HG02885 (cell line): Measurements from ENCODE around the gene CTPS1.

Source experiments
- ATAC-seq: cut with Tn5 transposase; IDR thresholded peaks from one replicate; pipeline ENCODE4 v1.9.1; 2021; ENCODE audit warnings: mild to moderate bottlenecking; ENCODE audit not compliant: unreplicated experiment, poor library complexity

The CTPS1 gene

DNA sequence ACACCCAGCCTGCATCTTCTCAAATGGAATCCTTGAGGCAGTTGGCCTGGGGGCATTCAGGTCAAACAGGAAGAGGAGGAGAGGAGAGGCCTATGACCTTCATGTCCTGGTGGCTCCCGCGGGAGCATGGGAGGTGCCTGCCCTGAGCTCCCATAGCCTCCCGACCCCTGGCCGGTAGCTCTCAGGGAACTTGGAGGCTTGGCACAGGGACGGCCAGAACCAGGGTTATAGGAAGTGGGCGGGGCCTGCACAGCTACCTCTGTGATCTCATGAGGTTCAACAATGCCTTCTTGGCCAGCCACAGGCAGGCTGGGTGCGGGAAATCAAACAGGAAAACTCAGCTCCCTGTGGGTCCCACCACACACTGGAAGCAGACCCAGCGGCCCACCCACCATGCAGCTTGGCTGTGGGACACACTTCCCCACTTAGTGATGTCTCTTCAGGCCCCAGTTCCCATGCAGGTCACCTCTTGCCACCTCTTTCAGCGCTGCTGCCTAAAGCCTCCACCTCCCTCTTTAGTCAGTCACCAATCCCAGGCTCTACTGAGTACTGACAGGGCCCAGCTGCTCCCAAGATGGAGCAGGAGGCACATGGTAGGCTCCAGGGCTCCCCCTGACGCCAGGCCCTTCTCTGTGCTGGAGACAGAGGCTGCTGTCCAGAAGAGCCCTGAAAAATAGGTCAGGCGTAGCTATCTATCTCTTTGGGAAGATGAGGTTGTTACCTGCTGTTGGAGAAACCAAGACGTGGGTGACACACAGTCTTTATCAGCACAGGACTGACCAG, 42.2 kb downstream of the CTPS1 start, which contains the start of gene SLFNL1:
TSS of gene SLFNL1 (minus strand) at position 200 of the 783 bp plus-strand sequence. CDS start 1,065 bp downstream, outside the sequence.
- ATAC-seq: no peak

DNA sequence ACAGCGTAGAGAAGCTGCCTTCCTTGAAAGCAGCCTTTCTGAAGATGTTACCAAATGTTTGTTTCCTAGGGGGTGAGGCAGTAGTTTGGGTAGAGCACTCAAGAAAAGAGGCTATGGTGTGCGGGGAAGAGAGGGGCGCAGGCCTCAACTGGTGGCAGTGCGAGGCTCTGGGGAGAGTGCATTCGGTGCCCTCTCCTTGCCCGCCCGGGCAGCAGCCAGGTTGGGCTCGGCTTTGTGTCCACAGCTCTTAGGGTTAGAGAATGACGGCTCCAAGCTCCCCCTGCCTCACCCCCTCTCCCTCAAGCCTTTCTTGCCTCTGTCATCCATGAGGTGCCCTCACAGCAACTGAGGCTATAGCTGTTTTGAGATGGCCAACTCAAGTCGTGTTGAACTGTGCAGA, 42.9 kb downstream of the CTPS1 start:
- no peak for ATAC-seq

DNA sequence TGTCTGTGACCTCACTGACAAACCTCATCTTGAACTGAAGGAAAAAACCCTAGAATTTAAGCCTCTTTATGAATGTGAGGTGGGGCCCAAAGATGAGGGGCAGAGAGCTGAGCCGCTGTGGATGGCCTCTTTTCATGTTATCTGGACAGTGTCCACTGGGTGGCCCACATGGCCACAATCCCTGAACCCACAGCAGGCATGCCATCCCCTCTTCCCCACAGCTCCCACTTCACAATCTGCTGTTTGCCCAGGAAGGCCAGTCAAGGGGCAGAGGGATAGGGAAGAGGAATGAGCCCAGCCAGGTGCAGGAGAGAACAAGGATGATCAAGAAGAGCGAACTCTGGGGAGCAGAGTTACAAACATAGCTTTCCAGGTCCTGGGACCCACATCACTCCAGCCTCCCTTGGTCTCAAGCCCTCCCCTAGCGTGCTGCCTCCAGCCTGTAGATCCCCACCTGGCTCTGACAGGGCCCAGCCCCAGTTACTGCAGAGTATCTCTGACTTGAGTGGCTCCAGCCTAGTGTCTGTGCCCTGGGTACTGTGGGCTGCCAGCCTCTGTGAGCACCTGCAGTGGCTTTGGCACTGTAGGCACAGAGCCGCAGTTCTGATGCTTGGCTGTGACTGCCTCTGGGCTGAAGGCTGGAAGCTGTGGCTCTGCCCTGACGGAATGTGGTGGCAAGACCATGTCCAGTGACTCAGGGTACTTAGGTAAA, 43.9 kb downstream of the CTPS1 start:
- no peak for ATAC-seq

DNA sequence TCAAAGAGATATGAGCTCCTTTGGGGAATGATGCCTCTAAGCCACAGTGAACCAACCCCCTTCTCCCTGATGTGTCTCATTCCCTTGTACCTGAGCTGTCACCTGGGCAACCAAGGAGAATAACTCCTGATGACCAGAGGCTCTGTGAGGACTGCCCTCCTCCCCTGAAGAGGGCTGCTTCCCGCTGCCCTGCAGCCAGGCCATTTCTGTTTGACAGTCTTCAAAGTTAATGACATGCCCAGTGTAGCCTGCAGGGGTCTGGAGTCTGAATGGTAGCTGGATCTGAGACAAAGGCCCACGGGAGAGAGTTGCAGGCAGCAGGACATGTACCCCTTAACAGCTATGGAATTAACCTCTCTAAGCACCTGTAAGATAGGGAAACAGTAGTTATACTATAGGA, 45.5 kb downstream of the CTPS1 start:
- ATAC-seq: no peak

DNA sequence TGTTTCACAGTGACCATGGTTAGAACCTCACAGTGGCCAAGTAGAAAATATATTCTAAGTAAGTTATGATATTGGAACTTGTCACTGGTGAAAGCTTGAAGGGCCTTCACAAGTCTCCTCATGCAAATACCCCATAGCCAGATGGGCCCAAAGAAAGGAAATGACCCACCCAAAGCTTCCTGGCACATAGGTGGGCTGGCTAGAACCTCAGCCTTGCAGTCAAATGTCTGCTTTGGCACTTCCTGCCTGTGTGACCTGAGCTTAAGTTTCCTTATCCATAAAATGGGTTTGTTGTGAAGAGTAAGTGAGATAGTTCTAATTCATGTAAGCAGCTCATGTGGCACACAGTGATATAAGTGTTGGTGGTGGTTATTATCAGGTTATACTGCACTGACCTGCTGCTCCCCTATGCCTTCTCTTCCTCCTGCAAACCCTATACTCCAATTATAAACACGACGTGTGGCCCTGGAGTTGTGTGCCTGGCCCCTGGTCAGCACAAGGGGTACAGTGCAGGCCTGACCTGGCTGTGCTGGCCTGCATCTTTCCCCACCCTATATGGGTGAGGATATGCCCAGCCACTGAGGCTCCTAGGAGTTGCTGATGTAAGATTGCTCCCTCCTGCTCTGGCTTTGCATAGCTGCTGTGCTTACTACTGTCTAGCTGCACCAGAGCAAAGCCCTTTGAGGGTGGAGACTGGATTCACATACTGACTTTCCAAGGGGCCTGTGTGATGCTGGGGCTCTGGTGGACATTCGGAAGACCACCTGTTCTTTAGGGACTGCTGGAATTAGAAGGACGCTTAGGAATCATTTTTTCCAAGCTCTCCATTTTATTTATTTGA, 46.7 kb downstream of the CTPS1 start:
- no peak for ATAC-seq

DNA sequence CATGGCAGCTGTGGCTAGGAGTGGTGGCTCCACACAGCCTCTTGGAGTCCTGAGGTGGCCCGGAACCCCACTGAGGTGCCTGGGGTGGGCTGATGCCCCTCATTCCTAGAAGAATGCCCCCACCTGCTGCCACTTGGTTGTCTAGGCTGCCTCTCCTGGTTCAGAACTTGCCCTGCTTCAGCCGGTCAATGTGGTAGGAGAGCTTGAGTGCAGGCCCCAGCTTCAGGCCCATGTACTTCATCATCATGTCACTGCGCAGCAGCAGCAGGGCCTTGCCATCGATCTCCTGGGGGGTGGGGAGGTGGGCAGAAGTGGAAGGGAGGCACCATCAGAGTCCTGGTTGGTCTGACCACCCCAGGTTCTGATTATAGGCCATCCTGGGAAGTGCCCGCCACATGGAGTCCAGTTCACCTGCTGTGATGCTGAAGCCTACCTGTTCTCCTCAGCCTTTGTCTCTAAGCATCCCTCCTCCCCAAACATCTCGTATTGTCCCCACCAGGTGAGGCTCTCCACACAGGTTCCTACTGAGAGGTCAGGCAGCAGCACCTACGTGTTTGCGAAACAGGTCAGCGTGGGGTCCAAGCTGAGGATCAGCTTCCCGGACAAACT, 48.6 kb downstream of the CTPS1 start:
- ATAC-seq: no peak

DNA sequence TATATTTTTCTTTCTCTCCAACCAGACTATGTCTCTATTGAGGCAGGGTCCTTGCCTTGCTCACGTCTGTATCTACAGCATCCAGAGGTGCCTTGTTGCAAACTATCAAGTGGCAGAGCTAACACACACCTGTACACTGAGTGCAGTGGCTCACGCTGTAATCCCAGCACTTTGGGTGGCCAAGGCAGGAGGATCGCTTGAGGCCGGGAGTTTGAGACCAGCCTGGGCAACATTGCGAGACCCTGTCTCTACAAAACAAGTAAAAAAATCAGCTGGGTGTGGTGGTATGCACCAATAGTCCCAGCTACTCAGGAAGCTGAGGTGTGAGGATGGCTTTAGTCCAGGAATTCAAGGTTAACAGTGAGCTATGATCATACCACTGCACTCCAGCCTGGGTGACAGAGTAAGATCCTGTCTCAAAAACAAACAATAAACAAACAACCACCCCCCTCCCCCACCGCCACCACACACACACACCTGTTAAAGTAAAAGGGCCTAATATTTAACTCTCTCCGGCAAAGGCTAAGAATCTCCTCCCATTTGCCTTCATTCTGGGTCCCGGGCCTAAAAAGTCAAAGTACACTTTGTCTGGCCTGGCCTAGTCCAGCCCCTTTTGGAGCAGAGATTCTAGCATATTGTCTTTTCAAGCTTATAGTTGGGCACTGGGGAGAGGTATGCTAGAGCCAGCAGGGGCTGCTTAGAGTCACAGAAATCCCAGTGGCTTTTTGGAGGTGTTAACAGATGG, 51.5 kb downstream of the CTPS1 start:
- ATAC-seq: no peak

DNA sequence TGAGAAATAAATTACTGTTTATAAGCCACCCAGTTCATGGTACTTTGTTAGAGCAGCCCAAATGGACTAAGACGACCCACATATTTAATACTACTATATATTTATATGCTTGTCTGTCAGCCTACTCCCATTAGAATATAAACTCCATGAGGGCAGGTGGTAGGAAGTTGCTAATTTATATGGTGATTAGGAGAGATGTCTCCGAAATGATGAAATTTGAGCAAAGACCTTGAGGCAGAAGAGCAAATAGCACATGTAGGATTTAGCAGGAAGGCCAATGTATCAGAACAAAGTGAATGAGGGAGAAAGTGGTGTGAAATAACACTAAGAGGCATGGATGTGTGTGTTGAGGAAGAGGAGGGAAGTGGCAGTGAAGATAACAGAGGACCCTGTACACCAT, 52.7 kb downstream of the CTPS1 start:
- ATAC-seq: no peak

DNA sequence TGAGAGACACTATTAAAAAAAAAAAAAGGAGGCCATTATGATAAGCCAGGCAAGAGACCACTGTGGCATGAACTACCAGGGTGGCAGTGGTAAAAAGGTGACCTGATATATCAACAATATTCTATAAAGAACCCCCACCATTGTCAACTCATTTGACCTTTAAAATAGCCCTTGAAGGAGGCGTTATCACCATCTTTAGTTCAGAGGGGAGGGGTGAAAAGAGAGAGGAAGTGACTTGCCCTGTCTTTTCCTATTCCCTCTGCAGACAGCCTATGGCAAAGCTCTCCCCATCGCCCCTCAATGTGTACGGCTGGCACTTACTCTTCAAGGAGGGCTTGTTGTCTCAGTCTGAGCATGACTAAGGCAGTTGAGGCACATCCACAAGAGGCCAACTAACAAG, 53.8 kb downstream of the CTPS1 start:
- ATAC-seq: no peak

DNA sequence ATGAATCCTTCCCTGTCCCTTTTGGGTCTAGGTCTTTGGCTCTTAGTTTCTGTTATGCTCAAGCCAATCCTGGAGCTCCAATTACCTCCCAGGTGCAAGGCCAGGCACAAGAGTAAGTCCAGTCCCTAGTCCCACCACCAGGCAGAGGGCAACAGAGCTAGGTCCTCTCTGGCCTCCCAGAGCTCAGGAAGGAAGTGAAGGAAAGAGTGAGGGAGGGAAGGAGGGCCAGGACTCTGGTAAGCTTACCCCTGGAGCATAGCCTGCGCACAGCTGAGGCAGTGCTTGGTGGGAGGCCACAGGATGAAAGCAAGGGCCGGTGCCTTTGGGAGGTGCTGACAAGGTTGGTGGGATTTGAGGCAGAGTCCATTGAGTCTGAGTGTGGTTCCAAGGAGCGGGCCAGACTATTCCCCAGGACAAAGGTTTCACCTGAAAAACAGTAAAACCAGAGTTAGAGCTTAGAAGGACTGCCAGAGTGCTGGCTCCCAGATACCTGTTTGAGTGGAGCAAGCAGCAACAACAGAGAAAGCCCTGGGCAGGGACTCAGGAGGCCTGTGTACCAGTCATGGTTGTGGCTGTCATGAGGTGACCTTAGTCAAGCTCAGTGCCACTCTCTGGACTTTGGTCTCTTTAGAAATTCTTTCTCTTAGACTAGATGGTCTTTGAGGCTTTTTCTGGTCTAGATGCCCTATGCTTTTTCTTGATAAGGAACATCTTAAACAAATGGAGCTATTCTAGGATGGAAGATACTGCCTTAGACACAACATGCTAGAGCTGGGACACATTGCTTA, 57.8 kb downstream of the CTPS1 start:
- ATAC-seq: no peak

DNA sequence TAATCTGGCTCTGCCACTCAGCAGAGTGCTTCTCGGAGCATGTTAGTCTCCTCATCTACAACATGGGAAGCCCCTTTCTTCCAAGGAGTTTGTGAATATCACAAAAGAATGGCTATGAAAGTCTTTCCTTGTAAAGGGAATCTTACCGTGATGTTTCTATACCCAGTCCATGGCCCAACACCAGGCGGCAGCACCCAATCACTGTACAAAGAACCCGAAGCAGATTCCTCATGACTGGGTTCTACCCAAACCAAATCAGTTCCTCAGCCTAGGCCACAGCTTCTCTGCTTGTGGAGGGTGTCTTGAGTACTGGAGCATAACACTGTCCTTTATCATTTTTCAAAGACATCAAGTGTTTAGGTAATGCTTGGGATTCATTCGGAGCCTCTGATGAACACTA, 58.6 kb downstream of the CTPS1 start:
- ATAC-seq: no peak

DNA sequence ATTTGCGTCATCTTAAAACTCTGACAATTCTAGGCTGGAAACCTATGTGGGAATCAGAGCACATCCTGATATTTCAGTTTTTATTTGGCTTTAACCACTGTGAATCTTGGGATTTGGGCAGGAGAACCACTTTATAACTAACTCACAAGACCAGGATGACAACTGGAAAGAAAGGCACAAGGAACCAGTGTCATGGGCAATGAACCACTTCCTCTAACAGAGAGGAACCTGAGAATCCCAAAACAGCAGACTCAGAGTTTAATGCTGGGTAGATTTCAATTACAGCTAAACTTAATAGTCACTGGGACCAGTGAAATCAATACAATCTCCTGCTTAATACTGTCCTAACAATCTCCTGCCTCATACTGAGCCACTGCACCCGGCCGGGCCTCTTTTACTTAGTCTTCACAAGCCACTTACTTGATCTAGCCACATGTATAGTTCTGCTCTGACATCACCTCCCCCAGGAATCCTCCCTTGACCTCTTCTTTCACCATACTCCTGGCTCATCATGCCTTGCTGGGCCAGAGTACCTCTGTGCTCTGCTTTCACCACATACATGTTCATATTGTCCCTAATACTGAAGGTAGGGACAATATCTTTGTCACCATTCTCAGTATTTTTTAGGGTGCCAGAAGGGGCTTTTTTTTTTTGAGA, 62.2 kb downstream of the CTPS1 start:
- no peak for ATAC-seq

DNA sequence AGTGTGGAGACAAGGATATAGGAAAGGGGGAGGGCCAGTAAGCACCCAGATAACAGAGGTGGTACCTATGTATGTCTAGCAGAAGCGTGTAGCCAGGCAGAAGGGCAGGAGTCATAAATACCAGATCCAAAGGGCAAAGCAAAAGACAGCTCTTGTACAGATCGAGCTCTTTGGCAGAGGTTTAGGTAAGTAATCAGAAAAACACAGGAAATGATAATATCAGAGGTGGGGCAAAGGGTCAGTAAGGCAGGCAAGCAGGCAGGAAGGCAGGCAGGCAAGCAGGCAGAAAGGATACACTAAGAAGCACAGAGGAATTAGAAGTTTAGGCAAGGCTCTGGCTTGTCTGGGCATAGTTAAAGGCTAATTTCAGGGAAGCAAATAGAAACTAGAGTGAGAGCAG, 64.7 kb downstream of the CTPS1 start:
- ATAC-seq: no peak

DNA sequence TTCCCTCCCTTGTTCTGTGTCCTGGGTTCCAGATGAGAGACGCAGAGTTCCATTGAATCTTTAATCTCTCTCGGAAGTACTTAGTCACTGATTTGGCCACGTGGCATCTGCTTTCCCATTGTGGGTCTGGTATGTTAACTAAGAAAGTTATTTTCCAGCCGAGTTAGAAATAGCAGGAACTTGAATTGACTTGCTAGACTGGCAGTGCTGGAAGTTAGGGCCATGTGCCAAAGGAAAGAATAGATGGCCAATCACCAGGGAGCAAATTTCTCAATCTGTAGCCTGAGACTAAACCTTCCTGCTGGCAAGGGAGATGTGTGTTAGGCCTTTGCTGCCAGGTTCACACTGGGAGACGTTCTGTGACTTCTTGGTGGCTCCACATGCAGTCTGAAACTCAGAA, 66.2 kb downstream of the CTPS1 start:
- ATAC-seq: no peak

DNA sequence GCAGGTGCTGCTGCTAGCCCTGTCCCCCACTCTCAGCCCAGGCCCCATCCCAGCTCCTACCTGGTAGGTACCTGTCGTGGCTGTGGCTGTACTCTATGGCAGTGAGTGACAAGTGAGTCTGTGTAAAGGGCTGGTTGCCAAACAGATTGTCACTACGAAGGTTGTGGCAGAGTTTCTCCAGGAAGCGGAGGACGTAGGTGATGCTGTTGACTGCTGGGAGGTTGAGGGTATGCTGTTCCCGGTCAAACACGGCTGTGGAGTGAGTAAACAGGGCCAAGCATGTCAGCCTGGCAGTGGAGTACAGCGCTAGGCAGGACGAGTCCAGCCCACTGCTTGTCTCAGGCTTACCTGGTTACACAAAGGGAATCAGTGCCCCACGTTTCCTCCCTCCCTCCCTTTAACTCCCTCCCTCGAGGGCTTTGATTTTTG, 66.9 kb downstream of the CTPS1 start:
- ATAC-seq: no peak

DNA sequence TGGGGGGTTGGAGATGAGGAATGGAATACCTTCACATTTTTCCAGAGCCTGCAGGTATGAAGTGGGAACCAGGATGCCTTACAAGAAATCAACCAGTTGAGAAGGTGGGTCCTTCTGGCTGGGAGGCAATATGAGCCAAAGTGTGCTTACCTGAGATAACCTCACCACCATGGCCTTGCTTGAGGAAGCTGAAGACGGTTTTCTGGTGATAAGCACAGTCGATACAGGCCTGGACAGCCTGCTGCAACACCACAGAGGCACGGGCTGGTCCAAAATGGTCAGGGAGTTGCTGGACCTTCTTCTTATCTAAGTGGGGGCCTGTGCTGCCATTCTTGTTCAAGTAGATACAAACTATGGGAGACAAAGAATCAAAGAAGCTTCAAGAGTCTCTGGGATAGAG, 69.0 kb downstream of the CTPS1 start:
- no peak for ATAC-seq

DNA sequence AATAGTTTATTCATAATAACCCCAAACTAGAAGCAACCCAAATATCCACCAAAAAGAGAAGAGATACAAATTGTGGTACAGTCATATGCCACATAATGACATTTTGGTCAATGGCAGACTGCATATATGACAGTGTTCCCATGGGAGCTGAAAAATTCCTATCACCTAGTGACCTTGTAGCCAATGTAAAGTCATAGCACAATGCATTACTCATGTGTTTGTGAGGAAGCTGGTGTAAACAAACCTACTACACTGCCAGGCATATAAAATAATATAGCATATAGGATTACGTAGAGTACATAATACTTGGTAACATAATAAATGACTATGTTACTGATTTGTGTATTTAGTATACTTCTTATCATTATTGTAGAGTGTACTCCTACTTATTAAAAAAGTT, 71.5 kb downstream of the CTPS1 start:
- no peak for ATAC-seq

DNA sequence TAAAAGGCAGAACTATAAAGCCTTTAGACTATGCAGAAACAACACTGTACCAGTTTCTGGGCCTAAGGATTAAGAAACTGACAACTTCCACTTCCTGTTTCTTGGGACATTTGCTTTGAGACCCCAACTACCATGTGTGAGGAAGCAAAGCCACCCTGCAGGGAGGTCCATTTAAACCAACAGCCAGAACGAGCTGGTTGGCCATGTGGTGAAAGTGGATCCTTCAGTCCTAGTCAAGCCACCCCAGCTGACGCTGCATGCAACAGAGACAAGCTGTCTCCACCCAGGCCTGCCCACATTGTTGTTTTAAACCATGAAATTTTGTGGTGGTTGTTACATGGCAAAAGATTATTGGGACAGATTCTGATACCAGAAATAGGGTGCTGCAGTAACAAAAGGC, 73.8 kb downstream of the CTPS1 start:
- ATAC-seq: no peak

DNA sequence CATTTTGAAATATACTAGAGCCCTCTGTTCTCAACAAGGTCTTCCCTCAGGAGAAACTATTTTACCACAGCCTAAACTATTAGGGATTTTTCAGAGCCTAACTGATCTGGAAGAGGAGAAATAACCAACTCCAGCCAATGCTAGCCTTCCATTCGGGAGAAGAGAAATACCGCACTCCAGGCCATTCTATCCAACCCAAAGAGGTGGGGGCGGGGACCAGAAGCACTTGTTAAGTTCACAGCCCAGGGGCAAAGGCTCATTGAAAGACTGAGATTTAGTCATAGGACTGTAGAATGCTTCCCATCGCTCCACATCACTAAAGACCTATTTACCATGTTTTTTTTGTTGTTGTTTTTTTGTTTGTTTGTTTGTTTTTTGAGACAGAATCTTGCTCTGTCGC, 77.4 kb downstream of the CTPS1 start:
- ATAC-seq: no peak
